GM19468 (cell line): ENCODE measurements around the gene DTNBP1.

ENCODE experiments used
- ATAC-seq: cut with Tn5 transposase; IDR thresholded peaks from one replicate; pipeline ENCODE4 v1.9.1; 2021; ENCODE audit warnings: mild to moderate bottlenecking, moderate library complexity, moderate number of reproducible peaks; ENCODE audit not compliant: unreplicated experiment; ENCODE audit errors: extremely low read depth

DTNBP1 gene

GRCh38 chr6:15538766-15539495 lies 123.9 kb downstream of the DTNBP1 start:
- no peak for ATAC-seq

GRCh38 chr6:15538106-15538505 lies 124.7 kb downstream of the DTNBP1 start:
- ATAC-seq, result no peak

- ATAC-seq, result no peak
Measured at GRCh38 chr6:15536198-15536955, 126.5 kb downstream of the DTNBP1 start.

- no peak for ATAC-seq
Measured at GRCh38 chr6:15535495-15536197, 127.2 kb downstream of the DTNBP1 start.

GRCh38 chr6:15534974-15535373 lies 127.9 kb downstream of the DTNBP1 start:
- ATAC-seq, result no peak

- ATAC-seq, result no peak
Measured at GRCh38 chr6:15533379-15534026, 129.3 kb downstream of the DTNBP1 start.

GRCh38 chr6:15531973-15532372 lies 130.9 kb downstream of the DTNBP1 start:
- ATAC-seq, result no peak

GRCh38 chr6:15530411-15530810 lies 132.4 kb downstream of the DTNBP1 start:
- ATAC-seq, result no peak

- ATAC-seq, result no peak
Measured at GRCh38 chr6:15528870-15529269, 134.0 kb downstream of the DTNBP1 start.

GRCh38 chr6:15527838-15528617 lies 134.8 kb downstream of the DTNBP1 start:
- no peak for ATAC-seq

- ATAC-seq, result no peak
Measured at GRCh38 chr6:15526212-15526701, 136.6 kb downstream of the DTNBP1 start.

GRCh38 chr6:15524861-15525401 lies 137.9 kb downstream of the DTNBP1 start:
- no peak for ATAC-seq

GRCh38 chr6:15523679-15524630 lies 138.9 kb downstream of the DTNBP1 start:
- ATAC-seq, result no peak

GRCh38 chr6:15522856-15523529 lies 139.8 kb downstream of the DTNBP1 start:
- ATAC-seq, result no peak

GRCh38 chr6:15522427-15522826 lies 140.4 kb downstream of the DTNBP1 start:
- no peak for ATAC-seq

- ATAC-seq, result no peak
Measured at GRCh38 chr6:15522026-15522425, 140.8 kb downstream of the DTNBP1 start.

GRCh38 chr6:15521582-15521981 lies 141.2 kb downstream of the DTNBP1 start:
- ATAC-seq, result no peak
